Large intestine (tissue), 3 donors: ENCODE results near the gene FBXL13. TPM values are rescaled to one million over a fixed set of nuclear protein-coding genes. Genes with fewer than 3 reads are reported as not detected.
"Not testable (repeated sequence)": the region's sequence is repeated elsewhere in the genome, so short reads cannot be mapped to it uniquely, and the experiment has no call there.

Experiments used
- DNase-seq, 2 donors: peaks; one replicate each; pipeline versions ENCODE4 v3.0.0 to v3.0.0-alpha.2; 2013
- H3K27ac ChIP-seq: one replicate; pipeline ENCODE4 v1.5.1; 2013; ENCODE audit warnings: low read length
- H3K27me3 ChIP-seq: 2 replicates; pipeline ENCODE4 v1.6.1; 2013; ENCODE audit warnings: low read length; ENCODE audit not compliant: control insufficient read depth, insufficient read depth
- H3K36me3 ChIP-seq: 2 replicates; pipeline ENCODE4 v1.6.1; 2013; ENCODE audit warnings: low read length; ENCODE audit not compliant: control insufficient read depth, insufficient read depth
- H3K4me1 ChIP-seq: one replicate; pipeline ENCODE4 v1.6.1; 2013; ENCODE audit warnings: low read length; ENCODE audit not compliant: control insufficient read depth, insufficient read depth
- H3K4me3 ChIP-seq: one replicate; pipeline ENCODE4 v1.5.1; 2013; ENCODE audit warnings: low read length
- H3K9me3 ChIP-seq: one replicate; pipeline ENCODE4 v1.6.1; 2013; ENCODE audit warnings: mild to moderate bottlenecking, low read depth, low read length, moderate library complexity; ENCODE audit not compliant: control insufficient read depth
- WGBS: methylation state at CpG from one replicate; pipeline ENCODE4 v1.1.5; 2013; ENCODE audit warnings: low lambda C conversion rate; ENCODE audit not compliant: insufficient coverage; 5-methylcytosine and 5-hydroxymethylcytosine counted together
- polyA plus RNA-seq: library from polyadenylated mRNA; unstranded; fragments of 120-200 nt; gene quantifications from one replicate; pipeline ENCODE4 v1.2.1, GENCODE V29; 2013

FBXL13 gene
- polyA plus RNA-seq, 1 donor: 0.70 TPM

DNA sequence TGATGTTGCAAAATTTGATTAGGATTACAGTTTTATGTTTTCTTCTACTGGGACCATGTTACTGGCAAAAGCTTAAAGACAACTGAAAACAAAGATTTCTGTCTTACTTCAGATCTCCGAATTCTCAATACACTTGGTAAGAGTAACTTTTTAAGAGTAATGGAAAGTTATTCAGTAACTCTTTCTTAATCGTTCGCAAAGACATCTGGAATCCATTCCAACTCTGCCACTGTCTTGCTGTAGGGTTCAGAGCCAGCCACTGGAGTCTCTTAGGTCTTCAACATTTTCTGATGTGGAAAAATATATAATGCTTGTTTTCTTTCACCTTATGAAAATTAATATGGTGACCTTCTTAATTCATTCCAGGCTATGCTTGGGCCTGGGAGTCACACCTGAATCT, 295.9 kb downstream of the FBXL13 start:
- H3K4me1 ChIP-seq, H3K27ac ChIP-seq, H3K4me3 ChIP-seq, H3K9me3 ChIP-seq, H3K36me3 ChIP-seq, H3K27me3 ChIP-seq, DNase-seq: not testable (repeated sequence)
- WGBS: no CpG with 5 or more reads among the region's 3 CpGs

DNA sequence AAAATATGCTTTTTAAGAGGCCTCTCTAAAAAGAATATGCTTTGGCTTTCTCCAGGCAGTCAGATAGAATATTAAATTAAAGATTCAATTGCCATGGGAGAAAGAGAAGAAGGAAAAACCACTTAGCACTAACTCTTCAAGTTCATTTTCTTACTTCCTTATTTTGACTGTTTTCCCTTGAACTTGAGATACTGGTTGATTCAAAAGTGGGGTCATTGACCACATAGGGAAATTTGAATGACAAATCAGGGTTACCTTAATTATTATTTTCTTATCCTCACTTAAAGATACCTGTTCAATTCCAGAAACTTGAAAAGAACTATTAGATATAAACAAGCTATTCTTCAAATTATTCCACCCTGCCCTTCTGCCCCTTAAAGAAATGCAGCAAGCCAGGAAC, 298.4 kb downstream of the FBXL13 start:
- H3K27me3 ChIP-seq, H3K9me3 ChIP-seq, DNase-seq, H3K4me3 ChIP-seq, H3K27ac ChIP-seq, H3K36me3 ChIP-seq, H3K4me1 ChIP-seq: not testable (repeated sequence)

DNA sequence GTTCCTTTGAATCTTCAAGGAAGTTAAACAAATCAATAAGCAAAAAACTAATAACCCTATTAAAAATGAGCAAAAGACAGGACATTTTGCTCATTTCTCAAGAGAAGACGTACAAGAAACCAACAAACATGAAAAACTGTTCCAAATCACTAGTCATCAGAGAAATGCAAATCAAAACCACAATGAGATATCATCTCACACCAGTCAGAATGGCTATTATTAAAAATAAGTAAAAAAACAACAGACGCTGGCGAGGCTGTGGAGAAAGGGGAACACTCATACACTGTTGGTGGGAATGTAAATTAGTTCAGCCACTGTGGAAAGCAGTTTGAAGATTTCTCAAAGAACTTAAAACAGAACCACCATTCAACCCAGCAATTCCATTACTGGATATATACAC, 304.1 kb downstream of the FBXL13 start:
- no CpG with 5 or more reads among the region's 3 CpGs for WGBS
- DNase-seq, H3K4me3 ChIP-seq, H3K27ac ChIP-seq, H3K9me3 ChIP-seq, H3K4me1 ChIP-seq, H3K36me3 ChIP-seq, H3K27me3 ChIP-seq: not testable (repeated sequence)

DNA sequence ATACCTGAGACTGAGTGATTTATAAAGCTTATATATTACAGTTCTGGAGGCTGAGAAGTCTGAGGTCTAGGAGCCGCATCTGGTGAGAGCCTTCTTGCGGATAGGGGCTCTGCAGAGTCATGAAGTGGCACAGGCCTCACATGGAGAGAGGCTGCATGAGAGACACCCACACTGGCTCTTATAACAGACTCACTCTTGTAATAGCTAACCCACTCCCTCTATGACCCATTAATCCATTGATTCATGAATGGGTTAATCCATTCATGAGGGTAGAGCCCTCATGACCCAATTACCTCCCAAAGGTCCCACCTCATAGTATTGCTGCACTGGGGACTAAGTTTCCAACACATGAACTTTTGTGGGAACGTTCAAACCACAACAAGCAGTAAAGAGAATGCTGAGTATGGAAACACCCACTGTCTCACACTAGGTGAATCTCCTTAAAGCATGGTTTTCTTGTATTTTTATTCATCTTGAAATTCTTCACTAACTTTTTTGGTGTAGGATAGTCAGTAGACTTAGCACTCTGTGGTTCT, 304.9 kb downstream of the FBXL13 start:
- no CpG with 5 or more reads among the region's 3 CpGs for WGBS
- H3K36me3 ChIP-seq, H3K27me3 ChIP-seq, H3K4me3 ChIP-seq, H3K4me1 ChIP-seq, DNase-seq, H3K9me3 ChIP-seq, H3K27ac ChIP-seq: not testable (repeated sequence)

DNA sequence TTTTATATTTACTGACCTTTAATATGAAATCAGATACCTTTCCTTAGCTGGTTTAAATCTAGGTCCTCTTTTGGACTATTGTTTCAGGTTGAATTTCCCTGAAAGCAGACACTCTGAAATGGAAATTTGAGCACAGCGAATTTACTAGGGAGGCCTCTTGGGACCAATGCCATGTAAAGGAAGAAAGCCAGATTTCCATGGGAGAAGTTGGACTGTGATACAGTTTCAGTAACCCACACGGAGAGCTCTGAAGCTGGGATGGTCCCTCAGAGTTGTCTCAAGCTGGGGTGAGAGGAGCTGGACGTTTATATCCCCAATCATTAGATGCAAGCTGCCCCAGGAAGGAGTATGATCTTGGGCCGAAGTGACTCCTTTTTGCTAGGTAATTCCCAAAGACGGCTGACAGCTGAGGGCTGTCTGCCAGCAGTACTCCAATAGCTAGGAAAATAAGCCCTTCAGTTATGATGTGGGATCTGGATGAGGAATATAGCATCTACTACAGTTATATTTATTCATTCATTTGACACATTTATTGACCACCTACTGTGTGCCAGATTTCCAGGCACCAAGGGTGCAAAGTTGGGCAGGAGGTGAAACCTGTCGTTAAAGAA, 311.2 kb downstream of the FBXL13 start:
- H3K27ac ChIP-seq: not testable (repeated sequence)

More for the DNA sequence above, 311.2 kb downstream of the FBXL13 start:
- DNase-seq, H3K4me3 ChIP-seq, H3K9me3 ChIP-seq, H3K27me3 ChIP-seq, H3K36me3 ChIP-seq, H3K4me1 ChIP-seq: not testable (repeated sequence)
- WGBS: no CpG with 5 or more reads among the region's 6 CpGs

Other genes with a start within 250 kb of the FBXL13 start
- gene LRRC17, start 161.8 kb downstream of the FBXL13 start, polyA plus RNA-seq: 30.2 TPM
- gene ARMC10, start 344 bp upstream of the FBXL13 start, polyA plus RNA-seq: 33.9 TPM
- gene NAPEPLD, start 74.3 kb upstream of the FBXL13 start, polyA plus RNA-seq: 47.3 TPM
- 90.5 TPM for gene PMPCB, start 222.6 kb upstream of the FBXL13 start, polyA plus RNA-seq